ENCODE measurements around the gene HAO2.

The HAO2 gene

DNA sequence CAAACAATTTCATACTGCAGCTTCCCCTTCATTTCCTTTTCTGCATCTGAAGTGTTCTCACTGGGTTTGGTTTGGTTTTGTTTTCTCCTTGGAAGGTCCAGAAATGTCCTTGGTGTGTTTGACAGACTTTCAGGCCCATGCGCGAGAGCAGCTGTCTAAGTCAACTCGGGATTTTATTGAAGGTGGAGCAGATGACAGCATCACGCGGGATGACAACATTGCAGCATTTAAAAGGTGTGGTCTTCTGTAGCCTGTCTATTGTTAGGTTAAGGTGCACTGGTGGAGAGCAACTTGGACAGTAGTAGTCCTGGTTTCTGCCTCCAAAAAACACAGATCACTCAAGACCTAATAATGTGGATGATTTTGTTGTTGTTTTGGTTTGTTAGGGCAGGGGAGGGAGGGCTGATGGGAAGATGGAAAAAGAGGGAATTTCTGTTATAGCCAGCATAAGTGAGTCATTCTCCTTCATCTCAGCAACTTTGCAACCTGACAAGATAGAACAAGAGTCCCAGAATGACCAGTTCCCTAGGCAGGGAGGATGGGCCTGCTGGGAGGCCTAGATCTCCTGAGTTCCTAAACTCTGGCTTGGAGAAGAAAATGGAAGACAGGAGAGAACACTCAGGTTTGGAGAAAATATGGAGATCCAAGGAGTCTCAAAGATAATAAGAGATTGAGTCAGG, 12.5 kb downstream of the HAO2 start:
- FAIRE-seq = no peak

DNA sequence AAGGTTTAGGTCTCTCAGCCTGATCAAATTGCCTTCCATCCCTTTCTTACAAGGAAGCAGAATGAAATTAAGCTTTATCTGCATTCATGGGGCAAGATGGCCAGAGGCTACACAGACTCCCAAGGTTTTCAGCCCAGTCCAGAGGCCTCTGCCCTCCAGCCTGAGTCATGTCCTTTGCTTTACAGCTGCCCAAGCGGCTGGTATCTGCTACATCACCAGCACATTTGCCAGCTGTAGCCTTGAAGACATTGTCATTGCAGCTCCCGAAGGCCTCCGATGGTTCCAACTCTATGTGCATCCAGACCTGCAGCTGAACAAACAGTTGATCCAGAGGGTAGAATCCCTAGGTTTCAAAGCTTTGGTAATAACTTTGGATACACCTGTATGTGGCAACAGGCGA, 16.0 kb downstream of the HAO2 start:
- no peak for FAIRE-seq

DNA sequence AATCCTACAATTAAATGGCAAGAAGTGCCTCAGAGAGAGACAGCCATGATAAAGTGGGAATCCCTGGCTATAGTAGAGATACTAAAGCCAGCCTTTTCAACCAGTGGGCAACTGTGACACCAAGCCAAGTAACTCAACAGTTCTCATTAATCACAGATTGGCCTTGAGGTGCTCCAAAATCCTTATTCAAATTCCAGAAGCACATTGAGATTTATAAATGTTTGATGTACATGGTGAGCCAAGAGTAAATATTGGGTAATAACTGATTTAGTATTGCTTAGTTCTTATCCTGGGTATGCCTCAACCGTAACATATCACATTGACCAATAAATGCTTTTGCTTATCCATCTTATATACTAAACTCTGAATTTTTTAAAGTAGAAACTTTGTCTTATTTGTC, 17.1 kb downstream of the HAO2 start:
- no peak for FAIRE-seq

DNA sequence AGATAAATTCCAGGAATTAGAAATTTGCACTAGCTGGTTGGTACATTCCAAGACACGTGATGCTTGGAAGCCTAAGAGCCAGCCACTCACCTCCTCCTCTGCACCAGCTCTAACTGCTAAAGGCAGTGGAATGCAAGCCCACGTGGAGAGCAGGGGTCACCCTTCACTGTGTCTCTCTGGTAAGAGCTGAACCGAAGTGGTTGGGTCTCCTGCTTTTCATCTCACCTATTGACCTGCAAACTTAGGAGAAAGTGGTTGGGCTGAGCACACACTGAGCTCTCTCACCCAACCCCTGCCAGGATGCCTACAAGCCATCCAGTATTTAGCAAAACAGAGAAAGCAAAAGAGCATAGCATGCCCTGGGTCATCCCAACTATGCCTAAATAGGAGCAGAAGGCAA, 19.3 kb downstream of the HAO2 start:
- no peak for FAIRE-seq

DNA sequence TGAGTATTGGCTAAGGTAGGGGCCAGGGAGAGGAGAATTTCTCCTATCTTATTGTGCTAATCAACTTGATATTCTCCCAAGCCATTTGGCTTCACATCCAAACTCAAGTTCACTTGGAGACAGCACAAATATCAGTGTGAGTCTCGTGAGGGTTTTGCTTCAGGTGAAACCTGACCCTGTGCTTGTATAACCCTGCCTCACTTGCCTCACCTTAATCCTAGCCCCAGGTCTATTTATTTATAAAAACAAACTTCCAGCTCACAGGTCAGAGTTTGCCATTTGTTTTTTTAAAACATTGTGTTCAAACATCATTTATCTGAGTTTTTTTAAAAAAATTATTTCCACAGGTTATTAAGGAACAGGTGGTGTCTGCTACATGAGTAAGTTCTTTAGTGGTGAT, 19.9 kb downstream of the HAO2 start:
- FAIRE-seq = no peak

DNA sequence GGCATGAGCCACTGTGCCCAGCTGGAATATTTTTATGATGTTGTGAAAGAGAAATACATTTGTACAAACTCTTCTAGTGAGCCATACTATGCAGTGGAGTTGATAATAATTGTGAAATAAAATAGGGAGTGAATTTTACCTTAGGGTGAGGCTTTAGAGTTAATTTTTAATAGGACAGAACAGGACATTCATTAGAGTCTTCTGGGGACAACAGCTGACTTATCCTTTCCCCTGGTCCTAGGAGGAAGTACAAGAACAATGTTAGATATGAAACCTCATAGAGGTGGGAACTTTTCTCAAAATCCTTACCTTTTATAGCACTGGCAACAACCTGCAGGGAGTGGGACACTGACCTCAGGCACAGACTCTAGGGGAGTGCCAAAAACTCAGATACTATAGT, 21.9 kb downstream of the HAO2 start:
- FAIRE-seq = no peak

DNA sequence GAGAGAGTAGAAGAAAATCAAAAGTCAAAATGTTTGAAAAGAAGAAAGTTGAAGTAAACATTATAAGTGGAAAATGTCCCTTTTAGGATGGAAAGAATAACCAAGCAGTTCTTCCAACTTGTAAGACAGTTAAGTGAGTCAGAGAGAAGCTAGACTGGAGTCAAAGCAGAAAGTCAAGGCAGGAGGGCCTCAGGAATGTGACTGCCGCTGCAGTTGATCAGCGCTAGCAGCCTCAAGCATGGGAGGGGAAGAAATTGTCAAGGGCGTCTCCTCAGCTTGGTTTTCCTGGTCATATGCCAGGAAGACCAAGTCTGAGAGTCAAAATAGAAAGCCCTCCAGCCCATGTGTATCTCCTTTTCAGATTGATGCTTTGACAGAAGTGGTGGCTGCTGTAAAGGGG, 23.2 kb downstream of the HAO2 start:
- no peak for FAIRE-seq

DNA sequence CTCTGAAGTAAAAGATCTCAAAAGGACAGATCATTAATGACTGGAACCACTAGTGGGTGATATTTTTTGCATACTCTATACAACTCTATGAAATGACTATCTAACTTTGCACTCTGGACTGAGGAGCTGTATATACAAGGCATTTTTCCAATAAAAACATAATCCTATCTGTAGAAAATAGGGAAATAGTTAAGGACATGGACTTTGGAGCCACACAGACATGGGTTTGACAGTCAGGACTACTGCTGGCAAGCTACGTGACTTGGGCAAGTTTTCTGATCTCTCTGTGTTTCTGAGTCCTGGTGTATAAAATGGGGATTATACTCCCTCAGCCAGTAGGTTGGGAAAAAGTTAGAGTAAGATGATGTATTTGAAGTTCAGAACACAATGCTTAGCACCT, 25.5 kb downstream of the HAO2 start:
- no peak for FAIRE-seq

DNA sequence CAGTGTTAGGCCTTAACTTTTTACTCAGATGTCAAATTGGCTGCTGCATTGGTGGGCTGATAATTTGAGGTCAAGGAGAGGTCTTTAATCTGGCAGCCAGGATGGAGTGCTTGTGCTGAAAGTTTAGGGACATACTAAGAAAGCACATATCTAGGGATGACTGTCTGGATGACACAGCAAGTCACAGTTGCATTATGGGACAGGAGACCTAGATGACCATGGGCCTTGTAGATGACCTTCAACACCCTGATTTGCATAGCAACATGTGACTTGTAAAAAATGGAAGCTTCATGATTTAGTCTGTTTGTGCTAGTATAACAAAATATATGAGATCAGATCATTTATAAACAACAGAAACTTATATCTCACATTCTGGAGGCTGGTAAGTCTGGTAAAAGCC, 28.4 kb downstream of the HAO2 start:
- no peak for FAIRE-seq

DNA sequence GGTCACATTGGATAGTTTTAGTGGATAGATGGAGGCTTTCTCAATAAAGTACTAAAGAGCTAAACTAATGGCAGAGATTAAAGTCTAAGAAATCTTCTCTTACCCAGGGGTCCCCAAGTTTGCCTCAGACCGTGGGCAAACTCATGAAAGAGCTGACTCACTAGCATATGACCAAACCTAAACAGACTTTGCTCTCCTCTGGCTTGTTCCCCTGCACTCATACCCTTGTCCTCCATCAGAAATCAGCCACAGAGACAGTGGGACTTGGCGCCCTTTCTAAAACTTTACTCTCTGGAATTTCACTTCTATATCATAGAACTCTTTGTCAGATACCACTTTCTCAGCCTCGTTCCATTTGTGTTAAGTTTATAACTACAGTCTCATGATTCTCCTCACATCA, 29.4 kb downstream of the HAO2 start:
- no peak for FAIRE-seq

DNA sequence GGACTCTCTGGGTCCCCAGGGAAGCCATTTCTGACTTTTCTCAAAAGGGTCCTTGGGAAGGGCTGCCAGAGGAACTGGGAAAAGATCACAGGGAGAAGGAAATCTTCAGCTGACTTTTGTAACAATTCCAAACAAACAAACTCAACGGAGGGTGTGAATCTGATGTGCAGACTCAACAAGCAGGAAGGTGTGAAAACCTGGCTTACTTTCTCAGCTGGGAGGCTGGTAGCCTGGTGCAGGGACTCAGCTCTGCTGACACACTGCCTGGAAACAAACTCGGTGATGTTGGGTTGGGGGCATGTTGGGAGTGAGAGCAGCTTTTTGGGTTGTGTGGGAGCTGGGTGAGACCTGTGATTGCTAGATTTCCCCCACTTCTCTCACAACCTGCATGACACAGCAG, 36.2 kb downstream of the HAO2 start:
- FAIRE-seq = no peak

DNA sequence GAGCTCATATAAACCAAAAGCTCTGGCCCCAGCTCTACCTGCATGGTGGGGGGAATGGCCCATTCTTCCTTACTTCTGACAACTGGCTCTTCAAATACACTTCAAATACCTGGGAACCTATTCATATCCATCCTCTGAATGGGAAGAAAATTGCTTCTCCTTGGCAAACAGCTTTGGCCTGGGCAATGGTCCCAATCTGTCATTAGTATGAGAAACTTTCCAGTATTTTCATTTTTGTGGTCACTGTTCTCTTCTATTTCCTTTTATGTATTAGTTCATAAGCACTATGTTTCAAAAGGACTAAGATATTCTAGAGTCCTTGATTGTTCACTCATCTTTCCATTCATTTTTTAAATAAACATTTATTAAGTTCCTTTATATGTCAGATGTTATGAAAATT, 41.1 kb downstream of the HAO2 start:
- no peak for FAIRE-seq

DNA sequence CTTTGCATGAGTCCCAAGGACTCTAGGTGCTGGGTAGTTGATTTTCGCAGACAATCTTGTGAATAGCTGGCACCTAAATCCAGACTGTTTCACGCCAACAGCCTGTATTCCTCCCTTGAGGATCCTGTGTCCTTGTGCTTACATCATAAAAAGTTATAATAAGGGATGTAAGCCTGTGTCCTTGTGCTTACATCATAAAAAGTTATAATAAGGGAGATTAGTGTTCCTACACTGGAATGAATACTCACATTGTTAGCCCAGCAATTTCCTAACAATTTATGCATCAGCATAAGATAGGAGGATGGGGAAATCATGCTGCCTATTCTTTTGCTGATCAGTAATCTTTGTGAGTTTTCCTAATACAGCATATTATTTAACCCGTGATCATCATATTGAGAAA, 42.4 kb downstream of the HAO2 start:
- FAIRE-seq = no peak

DNA sequence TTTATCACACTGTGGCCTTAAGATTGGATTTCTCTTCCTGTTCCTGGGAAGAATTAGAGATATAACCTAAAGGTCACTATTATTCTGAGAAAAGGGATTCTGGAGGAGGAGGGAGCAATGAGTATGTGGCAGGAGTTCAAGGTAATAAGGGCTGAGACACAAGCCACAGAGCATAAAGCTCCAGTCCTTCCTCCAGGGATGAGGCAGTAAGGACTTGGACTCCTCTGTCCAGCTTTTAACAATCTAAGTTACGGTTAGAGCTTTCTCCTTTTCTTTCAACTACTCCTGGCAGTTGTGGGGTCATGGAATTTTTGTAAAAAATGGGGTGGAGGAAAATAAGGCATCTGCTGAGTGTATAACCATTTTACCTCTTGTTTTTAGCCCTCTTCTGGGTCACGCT, 46.4 kb downstream of the HAO2 start, which contains the start of gene HSD3B2:
Gene HSD3B2 (plus strand): TSS at position 201 of the 400 bp plus-strand sequence. CDS start 270 bp downstream, outside the sequence.
- no peak for FAIRE-seq

DNA sequence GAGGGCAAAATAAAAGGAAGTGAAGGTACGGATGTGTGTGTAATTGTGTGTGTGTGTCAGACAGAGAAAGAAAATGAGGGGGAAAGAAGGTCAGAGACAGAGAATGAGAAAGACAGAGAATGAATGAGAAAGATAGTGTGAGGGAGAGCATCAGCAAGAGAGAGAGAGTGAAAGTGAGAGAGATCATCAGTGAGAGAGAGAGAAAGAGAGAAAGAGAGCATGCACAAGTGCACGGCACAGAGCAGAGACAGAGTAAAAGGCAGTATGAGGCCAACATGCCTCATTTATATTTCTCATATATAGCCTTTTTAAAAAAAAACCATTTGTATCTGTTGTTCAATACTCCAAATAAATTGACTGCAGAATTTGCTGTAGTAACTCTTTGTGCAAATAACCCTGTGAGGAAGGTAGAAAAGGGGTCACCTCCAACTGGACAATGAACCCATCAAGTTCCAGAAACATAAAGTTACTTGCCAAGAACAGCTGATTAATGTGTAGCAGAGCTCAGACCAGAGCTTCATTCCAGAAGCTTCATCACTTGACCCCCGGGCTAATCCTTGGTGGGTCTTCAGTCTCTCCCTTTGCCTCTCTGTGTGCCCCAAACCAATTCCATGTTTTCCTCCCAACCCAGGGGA, 47.5 kb downstream of the HAO2 start:
- no peak for FAIRE-seq

DNA sequence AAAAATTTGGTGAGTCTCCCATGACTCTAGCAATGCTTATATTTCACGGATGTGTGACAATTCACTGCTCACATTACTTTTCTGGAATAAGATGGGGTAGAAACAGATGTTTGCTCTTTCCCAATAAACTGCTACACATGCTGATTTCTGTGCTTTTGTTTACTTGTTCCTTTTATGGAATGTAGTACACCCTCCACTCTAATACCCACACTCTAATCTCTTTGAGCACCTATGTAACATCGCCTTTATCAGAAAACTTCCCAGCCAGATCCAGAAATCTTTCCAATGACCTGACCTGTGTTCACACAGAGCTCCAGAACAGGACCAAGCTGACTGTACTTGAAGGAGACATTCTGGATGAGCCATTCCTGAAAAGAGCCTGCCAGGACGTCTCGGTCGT, 50.5 kb downstream of the HAO2 start:
- FAIRE-seq = no peak

DNA sequence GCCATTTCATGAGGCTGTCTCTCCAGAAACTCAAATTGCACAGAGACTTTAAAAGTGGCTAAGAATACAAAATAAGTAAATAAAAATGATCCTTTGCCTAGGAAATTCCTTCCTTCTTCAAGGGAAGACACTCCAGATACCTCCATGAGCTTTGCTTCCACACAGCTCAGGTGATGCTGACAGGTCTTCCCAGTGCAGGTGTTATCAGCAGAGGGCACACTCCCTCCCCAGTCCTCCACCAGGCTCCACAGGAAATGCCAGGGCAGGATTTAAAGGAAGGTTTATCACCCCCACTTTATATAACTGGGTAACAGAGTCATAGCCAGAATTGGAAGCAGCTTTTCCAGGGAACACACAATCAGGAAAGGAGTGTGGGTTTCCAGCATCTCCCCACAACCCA, 52.1 kb downstream of the HAO2 start:
- FAIRE-seq = no peak

DNA sequence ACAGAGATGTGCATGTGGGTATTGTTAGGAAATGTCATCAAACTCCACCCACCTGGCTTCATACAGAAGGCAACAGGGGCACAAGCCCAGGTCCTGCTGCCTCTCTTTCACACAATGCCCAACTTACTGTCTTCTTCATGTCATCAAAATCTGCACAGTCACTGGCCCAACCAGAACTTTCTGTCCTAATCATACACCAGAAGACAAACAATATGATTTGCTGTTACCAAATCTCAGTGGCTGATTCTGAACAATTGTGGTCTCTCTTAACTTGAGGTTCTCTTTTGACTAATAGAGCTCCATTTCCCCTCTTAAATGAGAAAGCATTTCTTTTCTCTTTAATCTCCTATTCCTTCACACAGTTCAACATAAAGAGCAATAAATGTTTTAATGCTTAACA, 54.0 kb downstream of the HAO2 start:
- no peak for FAIRE-seq

DNA sequence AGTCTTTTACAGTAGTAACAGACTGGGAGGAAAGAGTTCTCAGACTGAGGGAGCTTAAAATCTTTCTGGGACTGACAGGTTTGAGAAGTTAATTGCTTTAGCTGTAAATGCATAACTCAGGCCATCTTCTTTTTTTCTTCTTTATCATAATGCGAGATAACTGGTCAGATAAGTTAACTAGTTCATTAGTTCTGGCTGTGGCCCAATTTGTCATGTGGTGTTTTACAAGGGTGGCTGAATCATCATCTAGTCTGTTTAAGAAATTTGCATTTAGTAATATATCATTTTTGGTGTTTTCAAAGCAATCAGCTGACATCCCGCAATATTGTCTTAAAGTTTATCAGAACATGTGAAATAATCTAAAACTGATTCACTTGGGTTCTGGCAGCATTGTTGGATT, 60.4 kb downstream of the HAO2 start:
- FAIRE-seq = no peak

DNA sequence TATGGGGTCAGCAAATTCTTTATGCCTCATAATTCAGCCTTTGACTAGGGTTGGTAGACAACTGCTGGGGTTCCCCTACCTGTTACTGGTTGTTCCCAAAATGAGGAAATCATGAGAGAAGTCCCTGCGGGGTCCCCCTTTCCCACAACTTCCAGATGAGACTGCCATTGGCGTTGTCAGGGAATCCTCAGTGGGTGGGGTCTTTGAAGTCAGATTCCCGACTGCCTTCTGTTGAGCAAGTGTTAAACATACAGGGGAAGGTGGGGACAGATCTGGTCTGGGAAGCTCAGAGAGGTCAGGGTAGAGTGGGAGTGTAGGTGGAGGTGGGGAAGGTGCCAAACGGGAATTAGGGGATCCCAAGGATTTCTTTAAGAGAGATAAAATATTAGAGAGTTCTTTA, 61.1 kb downstream of the HAO2 start:
- no peak for FAIRE-seq

DNA sequence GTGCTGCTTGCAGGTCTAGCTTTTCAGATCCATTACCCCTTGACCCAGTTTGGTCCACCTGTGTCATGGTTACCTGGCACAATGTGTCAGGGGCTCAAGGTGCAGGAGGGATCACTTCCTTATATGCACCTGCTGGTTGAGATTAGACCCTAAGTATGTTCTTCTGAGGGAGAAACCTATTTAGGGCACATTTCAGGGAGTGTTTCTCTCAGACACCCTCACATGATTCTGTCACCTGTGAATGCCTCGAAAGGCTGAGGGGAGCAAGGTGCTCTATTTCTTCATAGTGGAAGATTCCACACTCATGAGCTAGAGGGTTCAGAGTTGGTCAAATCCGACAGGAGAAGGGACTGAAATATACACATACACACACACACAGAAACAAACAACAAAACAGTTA, 61.9 kb downstream of the HAO2 start:
- no peak for FAIRE-seq

DNA sequence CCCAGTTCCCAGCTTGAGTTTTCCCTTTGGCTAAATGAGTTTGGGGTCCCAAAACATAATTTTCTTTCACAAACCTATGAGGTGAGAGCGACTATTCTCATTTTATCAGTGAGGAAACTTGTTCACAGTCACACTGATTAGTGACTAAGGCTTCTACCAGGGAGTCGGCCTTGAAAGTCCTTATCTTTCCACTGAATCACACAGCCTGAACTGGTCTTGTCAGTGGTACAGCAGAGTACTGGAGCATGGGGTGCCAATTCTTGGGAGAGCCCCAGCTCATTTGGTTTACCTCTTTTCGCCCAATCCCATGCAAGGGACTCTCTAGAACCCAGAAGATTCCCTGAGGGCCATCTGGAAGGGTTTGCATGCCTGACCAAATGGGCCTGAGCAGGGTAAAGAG, 63.3 kb downstream of the HAO2 start:
- no peak for FAIRE-seq

DNA sequence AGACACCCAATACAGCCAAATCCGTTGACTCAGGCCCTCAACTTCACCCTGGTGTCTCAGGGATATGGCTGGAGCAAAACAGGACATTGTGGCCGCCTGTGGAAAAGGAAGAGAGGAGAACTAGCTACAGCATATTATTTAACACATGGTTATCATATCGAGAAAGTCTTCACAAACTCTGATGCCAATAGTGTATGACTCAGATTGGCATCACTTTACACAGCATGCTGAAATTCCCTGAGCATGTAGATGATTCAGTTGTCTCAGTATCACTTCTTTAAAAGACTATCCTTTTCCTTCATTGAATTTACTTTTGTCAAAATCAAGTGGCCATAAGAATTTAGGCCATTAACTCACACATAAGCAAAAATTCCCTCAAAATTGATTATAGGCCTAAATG, 66.5 kb downstream of the HAO2 start:
- no peak for FAIRE-seq

DNA sequence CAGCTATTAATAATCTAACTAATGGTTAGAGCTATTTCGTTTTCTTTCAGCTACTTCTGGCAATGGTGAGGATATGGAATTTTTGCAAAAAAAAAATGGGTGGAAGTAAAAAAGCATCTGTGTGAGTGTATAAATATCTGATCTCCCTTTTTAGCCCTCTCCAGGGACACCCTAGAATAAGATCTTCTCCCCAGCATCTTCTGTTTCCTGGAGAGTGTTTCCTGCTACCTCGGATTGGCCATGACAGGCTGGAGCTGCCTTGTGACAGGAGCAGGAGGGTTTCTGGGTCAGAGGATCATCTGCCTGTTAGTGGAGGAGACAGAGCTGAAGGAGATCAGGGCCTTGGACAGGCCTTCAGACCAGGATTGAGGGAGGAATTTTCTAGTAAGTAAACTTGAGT, 70.2 kb downstream of the HAO2 start:
- FAIRE-seq = no peak

DNA sequence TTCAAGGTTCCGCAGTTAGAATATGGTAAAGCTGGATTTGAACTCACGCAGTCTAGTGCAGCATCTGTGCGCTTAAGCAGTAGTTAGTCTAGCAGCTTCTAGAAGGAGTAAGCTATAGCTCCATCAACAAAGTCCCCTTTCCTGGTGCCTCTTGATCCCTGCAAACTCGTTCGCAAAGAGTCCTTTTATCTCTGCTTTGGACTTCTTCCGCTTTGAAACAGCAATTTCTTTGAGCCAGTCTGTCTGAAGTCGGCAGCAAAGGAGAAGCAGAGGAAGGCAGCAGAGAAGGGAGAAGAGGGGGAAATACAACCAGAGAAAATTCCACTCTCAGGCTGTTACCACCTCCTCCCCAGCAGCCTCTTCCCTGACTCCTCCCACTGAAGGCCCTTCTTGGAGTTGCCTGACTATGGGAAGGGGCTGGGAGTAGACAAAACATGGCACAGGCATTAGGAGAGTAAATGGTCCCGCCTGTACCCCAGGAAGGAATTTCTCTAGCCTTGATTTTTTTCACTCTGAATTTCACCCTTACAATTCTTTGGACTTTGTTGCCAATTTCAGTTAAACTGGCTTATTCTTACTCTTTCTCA, 72.2 kb downstream of the HAO2 start:
- no peak for FAIRE-seq
